H1 (cell line): ENCODE measurements around the gene TPP2. TPM values are rescaled to one million over a fixed set of nuclear protein-coding genes. Genes with fewer than 3 reads are reported as not detected.

ENCODE experiments used
- CTCF ChIA-PET: fragments of 300-600 bp; sonication (Branson Sonifier 250); formaldehyde crosslinking; loops from one replicate; lab custom pipeline; 2021; ENCODE audit not compliant: partially characterized antibody; lab: Charles Lee
- POLR2A ChIA-PET: fragments of 300-600 bp; sonication (Branson Sonifier 250); formaldehyde crosslinking; loops from one replicate; lab custom pipeline; 2021; ENCODE audit warnings: inconsistent platforms; ENCODE audit not compliant: partially characterized antibody; lab: Charles Lee
- DNase-seq, 2 experiments: peaks; one replicate each; pipeline versions ENCODE4 v3.0.0 to v3.0.0-alpha.2; 2010 to 2022; ENCODE audit warnings: low spot score in 2 of 2, low read depth in 1 of 2, mixed read lengths in 1 of 2
- FAIRE-seq: peaks from 2 replicates; lab custom pipeline; 2011; peaks lifted over from hg19 to GRCh38; lab: Jason Lieb, UNC
- H2AFZ ChIP-seq: 2 replicates; pipeline ENCODE4 v1.8.1; 2012; ENCODE audit warnings: low read length, inconsistent platforms
- H2AK5ac ChIP-seq: 2 replicates; pipeline ENCODE4 v1.6.1; 2013; ENCODE audit warnings: low read depth, low read length
- H2BK120ac ChIP-seq: replicated peaks from 2 replicates; pipeline ENCODE3; 2013; ENCODE audit warnings: low read depth, low read length, inconsistent platforms
- H2BK12ac ChIP-seq: 2 replicates; pipeline ENCODE4 v1.6.1; 2013; ENCODE audit warnings: low read depth, low read length
- H2BK15ac ChIP-seq: 2 replicates; pipeline ENCODE4 v1.6.1; 2013; ENCODE audit warnings: low read length
- H2BK20ac ChIP-seq: 2 replicates; pipeline ENCODE4 v1.6.1; 2013; ENCODE audit warnings: low read length
- H2BK5ac ChIP-seq: 2 replicates; pipeline ENCODE4 v1.6.1; 2013; ENCODE audit warnings: low read depth, low read length
- H3K14ac ChIP-seq: 2 replicates; pipeline ENCODE4 v1.6.1; 2013; ENCODE audit warnings: inconsistent platforms; ENCODE audit not compliant: insufficient read length
- H3K18ac ChIP-seq: 2 replicates; pipeline ENCODE4 v1.6.1; 2013; ENCODE audit warnings: low read length; ENCODE audit errors: extremely low read depth
- H3K23ac ChIP-seq: 2 replicates; pipeline ENCODE4 v1.6.1; 2013; ENCODE audit warnings: inconsistent platforms; ENCODE audit not compliant: insufficient read length
- H3K23me2 ChIP-seq: 2 replicates; pipeline ENCODE4 v1.6.1; 2013; ENCODE audit warnings: low read depth, low read length
- H3K27ac ChIP-seq: 2 replicates; pipeline ENCODE4 v1.6.1; 2011; ENCODE audit warnings: low read depth, low read length, inconsistent platforms
- H3K27me3 ChIP-seq, 4 experiments: replicated peaks in 1 of 4; 1 replicate in 1 of 4; 2 replicates in 3 of 4; pipeline versions ENCODE4 v1.6.1 to v1.8.1; 2011 to 2013; ENCODE audit warnings: low read length in 3 of 4, mild to moderate bottlenecking in 3 of 4, inconsistent platforms in 2 of 4, mixed read lengths in 2 of 4, moderate library complexity in 1 of 4; ENCODE audit not compliant: control insufficient read depth in 3 of 4, insufficient read depth in 3 of 4; ENCODE audit errors: extremely low read depth in 1 of 4
- H3K36me3 ChIP-seq, 4 experiments: 2 replicates each; pipeline versions ENCODE4 v1.6.1 to v1.8.1; 2011 to 2013; ENCODE audit warnings: mild to moderate bottlenecking in 4 of 4, low read length in 3 of 4, moderate library complexity in 2 of 4, control low read depth in 1 of 4, inconsistent platforms in 1 of 4; ENCODE audit not compliant: insufficient read depth in 4 of 4, control insufficient read depth in 2 of 4
- H3K4ac ChIP-seq: replicated peaks from 2 replicates; pipeline ENCODE3; 2013; ENCODE audit warnings: low read length, low read depth, mixed read lengths, inconsistent platforms; ENCODE audit not compliant: insufficient read length
- H3K4me1 ChIP-seq, 4 experiments: replicated peaks in 1 of 4; 1 replicate in 1 of 4; 2 replicates in 3 of 4; pipeline versions ENCODE4 v1.6.1 to v1.8.1; 2011 to 2013; ENCODE audit warnings: low read length in 3 of 4, inconsistent platforms in 2 of 4, mixed read lengths in 1 of 4; ENCODE audit not compliant: insufficient read depth in 4 of 4, control insufficient read depth in 3 of 4
- H3K4me2 ChIP-seq, 2 experiments: 2 replicates each; pipeline versions ENCODE4 v1.6.1 to v1.8.1; 2011 to 2013; ENCODE audit warnings: low read depth in 2 of 2, low read length in 2 of 2, control low read depth in 1 of 2, inconsistent platforms in 1 of 2, mild to moderate bottlenecking in 1 of 2; ENCODE audit not compliant: insufficient read depth in 1 of 2
- H3K4me3 ChIP-seq, 4 experiments: fragments of 200-600, 300-600 bp in 1 of 4; sonication (generic), shearing (Covaris generic), sonication (Bioruptor Twin) in 1 of 4; 2 replicates each; pipeline versions ENCODE4 v1.5.1 to v1.8.1; 2011 to 2016; ENCODE audit warnings: low read length in 4 of 4, low read depth in 3 of 4, control low read depth in 2 of 4, inconsistent platforms in 2 of 4, mild to moderate bottlenecking in 2 of 4, mixed read lengths in 1 of 4, moderate library complexity in 1 of 4; ENCODE audit not compliant: insufficient read depth in 2 of 4; ENCODE audit errors: extremely low read depth in 1 of 4
- H3K56ac ChIP-seq: replicated peaks from 2 replicates; pipeline ENCODE3; 2013; ENCODE audit warnings: low read depth, mild to moderate bottlenecking, mixed read lengths, low read length, inconsistent platforms; ENCODE audit not compliant: insufficient read length
- H3K79me1 ChIP-seq: 2 replicates; pipeline ENCODE4 v1.6.1; 2013; ENCODE audit warnings: low read depth, low read length, control low read depth
- H3K79me2 ChIP-seq, 2 experiments: 2 replicates each; pipeline versions ENCODE4 v1.6.1 to v1.8.1; 2012 to 2013; ENCODE audit warnings: low read length in 2 of 2, mild to moderate bottlenecking in 2 of 2, inconsistent platforms in 1 of 2; ENCODE audit not compliant: insufficient read depth in 2 of 2, control insufficient read depth in 1 of 2
- H3K9ac ChIP-seq, 4 experiments: replicated peaks in 1 of 4; 1 replicate in 1 of 4; 2 replicates in 3 of 4; pipeline versions ENCODE4 v1.6.1 to v1.8.1; 2011 to 2013; ENCODE audit warnings: low read depth in 3 of 4, low read length in 3 of 4, control low read depth in 2 of 4, mild to moderate bottlenecking in 2 of 4, moderate library complexity in 2 of 4, inconsistent platforms in 1 of 4; ENCODE audit errors: extremely low read depth in 1 of 4
- H3K9me3 ChIP-seq, 2 experiments: 2 replicates each; pipeline versions ENCODE4 v1.6.1 to v1.8.1; 2012 to 2013; ENCODE audit warnings: mild to moderate bottlenecking in 2 of 2, moderate library complexity in 2 of 2, control low read depth in 1 of 2, inconsistent platforms in 1 of 2, low read depth in 1 of 2, low read length in 1 of 2, mixed read lengths in 1 of 2; ENCODE audit not compliant: insufficient read depth in 2 of 2
- H4K20me1 ChIP-seq, 2 experiments: replicated peaks in 1 of 2; 2 replicates each; pipeline versions ENCODE3 to v1.8.1; 2011 to 2013; ENCODE audit warnings: inconsistent platforms in 2 of 2, low read length in 2 of 2, mild to moderate bottlenecking in 1 of 2; ENCODE audit not compliant: insufficient read depth in 2 of 2, control insufficient read depth in 1 of 2
- H4K5ac ChIP-seq: 2 replicates; pipeline ENCODE4 v1.6.1; 2013; ENCODE audit warnings: low read length, low read depth, mixed read lengths, inconsistent platforms; ENCODE audit not compliant: insufficient read length
- H4K8ac ChIP-seq: 2 replicates; pipeline ENCODE4 v1.8.0; 2013; ENCODE audit warnings: mild to moderate bottlenecking, moderate library complexity, low read length, inconsistent platforms; ENCODE audit not compliant: insufficient read depth; ENCODE audit errors: extremely low read depth
- H4K91ac ChIP-seq: replicated peaks from 2 replicates; pipeline ENCODE3; 2013; ENCODE audit warnings: low read length, mixed read lengths, inconsistent platforms; ENCODE audit not compliant: insufficient read length
- BACH1 ChIP-seq: IDR thresholded peaks from 2 replicates; pipeline ENCODE4 v1.6.1; 2012; ENCODE audit warnings: low read length, improper control_type of control experiment
- BRCA1 ChIP-seq: IDR thresholded peaks from 2 replicates; pipeline ENCODE4 v1.6.1; 2012; ENCODE audit warnings: low read depth, low read length, improper control_type of control experiment
- CBX8 ChIP-seq: fragments of 300-800, 300-1000 bp; sonication (generic); IDR thresholded peaks from 2 replicates; pipeline ENCODE4 v1.7.1; 2016; ENCODE audit warnings: low read depth, low read length, borderline replicate concordance
- CEBPB ChIP-seq: IDR thresholded peaks from 2 replicates; pipeline ENCODE4 v1.6.1; 2012; ENCODE audit warnings: low read depth, low read length
- CHD1 ChIP-seq: IDR thresholded peaks from 2 replicates; pipeline ENCODE4 v1.6.1; 2012; ENCODE audit warnings: low read depth, low read length, improper control_type of control experiment
- CHD2 ChIP-seq: IDR thresholded peaks from 2 replicates; pipeline ENCODE4 v1.6.1; 2012; ENCODE audit warnings: low read length, improper control_type of control experiment
- CTBP2 ChIP-seq: IDR thresholded peaks from 2 replicates; pipeline ENCODE4 v1.7.0; 2011; ENCODE audit warnings: borderline replicate concordance, mild to moderate bottlenecking, moderate library complexity, mixed read lengths, low read length; ENCODE audit not compliant: insufficient read depth, insufficient read length
- GTF2F1 ChIP-seq: IDR thresholded peaks from 2 replicates; pipeline ENCODE4 v1.6.1; 2012; ENCODE audit warnings: low read depth, low read length, improper control_type of control experiment, borderline replicate concordance
- JUN ChIP-seq: IDR thresholded peaks from 2 replicates; pipeline ENCODE4 v1.6.1; 2011; ENCODE audit warnings: low read depth, mild to moderate bottlenecking, improper control_type of control experiment, low read length
- MAFK ChIP-seq: IDR thresholded peaks from 2 replicates; pipeline ENCODE4 v1.6.1; 2012; ENCODE audit warnings: low read depth, mild to moderate bottlenecking, improper control_type of control experiment, low read length
- NANOG ChIP-seq: IDR thresholded peaks from 2 replicates; pipeline ENCODE4 v1.6.1; 2011; ENCODE audit warnings: low read length, low read depth, mild to moderate bottlenecking, inconsistent platforms; ENCODE audit not compliant: insufficient read depth, poor library complexity, severe bottlenecking
- POLR2A ChIP-seq, 2 experiments: IDR thresholded peaks; 1 replicate in 1 of 2; 2 replicates in 1 of 2; pipeline ENCODE4 v1.6.1; 2011; ENCODE audit warnings: low read depth in 2 of 2, low read length in 2 of 2, mild to moderate bottlenecking in 2 of 2; ENCODE audit errors: control extremely low read depth in 1 of 2
- RAD21 ChIP-seq, 2 experiments: IDR thresholded peaks in 1 of 2; conservative IDR thresholded peaks in 1 of 2; 2 replicates each; pipeline ENCODE4 v1.6.1; 2011; ENCODE audit warnings: low read depth in 2 of 2, low read length in 2 of 2, improper control_type of control experiment in 1 of 2, inconsistent platforms in 1 of 2, mild to moderate bottlenecking in 1 of 2, moderate library complexity in 1 of 2
- SIN3A ChIP-seq, 2 experiments: IDR thresholded peaks in 1 of 2; conservative IDR thresholded peaks in 1 of 2; 2 replicates each; pipeline ENCODE4 v1.6.1; 2011 to 2012; ENCODE audit warnings: low read length in 2 of 2, improper control_type of control experiment in 1 of 2, low read depth in 1 of 2, mild to moderate bottlenecking in 1 of 2
- SIRT6 ChIP-seq: IDR thresholded peaks from one replicate; pipeline ENCODE4 v1.7.1; 2012; ENCODE audit warnings: low read length, inconsistent platforms
- SRF ChIP-seq: IDR thresholded peaks from 2 replicates; pipeline ENCODE4 v1.6.1; 2011; ENCODE audit warnings: mild to moderate bottlenecking, low read depth, low read length, moderate library complexity
- polyA plus RNA-seq, 7 experiments: library from polyadenylated mRNA; depleted of rRNA in 3 of 7; stranded (reverse) in 5 of 7; unstranded in 2 of 7; fragments of >200 nt in 5 of 7; fragments of 200-250 nt in 2 of 7; gene quantifications; 1 replicate in 5 of 7; 2 replicates in 1 of 7; 4 replicates in 1 of 7; pipeline versions ENCODE4 v1.2.1 to v1.2.3, GENCODE V29; 2011 to 2013; ENCODE audit warnings: missing spikeins in 2 of 7, mixed read lengths in 2 of 7
- total RNA-seq: library from RNA; stranded (reverse); fragmentation: NEBNext Ultra II Directional; extraction: Animal tissue kit (Norgen Biotek cat#: 25700); gene quantifications from 2 replicates; pipeline ENCODE4 v1.2.1, GENCODE V29; 2021

The TPP2 gene
- total and polyA plus RNA-seq, 2 of the 8 experiments (the other 6 are each of a cell fraction or from before 2014, with no cell fraction given) = 15.9 to 85.7 TPM

- ChIA-PET POLR2A (no interaction called here), CTCF (interaction anchor here (0.7 to 1.8 kb wide), 4 partner anchors 8 to 87 kb away, joined by 3 to 6 read pairs (median 4); no protein-coding TSS in a partner anchor)
- Histone ChIP-seq H3K23me2 (no peaks in the 10 kb centered on the region), H3K56ac (no peak overlapping the region), H3K23ac (no peak overlapping the region), H3K4me2 (no peak overlapping the region), H4K8ac (no peak overlapping the region), H3K14ac (no peak overlapping the region), H2BK12ac (no peak overlapping the region), H3K18ac (no peak overlapping the region), H3K4ac (no peak overlapping the region), H2BK5ac (no peak overlapping the region), H4K20me1 (no peaks in the 10 kb centered on the region), H2BK15ac (no peak overlapping the region), H3K36me3 (peaks cover 6 to 44% (median 23%) of the 10 kb centered on the region in 4 experiments), H3K4me3 (no peak overlapping the region), H3K9ac (no peak overlapping the region), H3K27me3 (no peaks in the 10 kb centered on the region), H3K27ac (no peak overlapping the region), H2BK120ac (no peak overlapping the region), H2AFZ (no peak overlapping the region), H2BK20ac (no peak overlapping the region), H4K5ac (no peak overlapping the region), H4K91ac (no peak overlapping the region), H3K79me1 (no peaks in the 10 kb centered on the region), H3K79me2 (no peaks in the 10 kb centered on the region), H3K9me3 (no peaks in the 10 kb centered on the region), H2AK5ac (no peak overlapping the region), H3K4me1 (no peaks in the 10 kb centered on the region)
- FAIRE-seq (no peak), DNase-seq (no peak)
- TF ChIP-seq NANOG = no peak
- no peak for TF ChIP-seq POLR2A (IDR thresholded peaks at IDR 0.05; ENCODE audit: control extremely low read depth in 1 of 2, low read depth in 2 of 2, low read length in 2 of 2)
- TF ChIP-seq JUN = no peak
- no peak for TF ChIP-seq BACH1
- no peak for TF ChIP-seq CTBP2
- no peak for TF ChIP-seq GTF2F1
- TF ChIP-seq SRF = no peak
- no peak for TF ChIP-seq RAD21 (IDR thresholded peaks at IDR 0.05 in 1 of 2, conservative IDR thresholded peaks at IDR 0.05 in 1 of 2; ENCODE audit: low read depth in 2 of 2, low read length in 2 of 2)
- TF ChIP-seq SIRT6 = no peak
- TF ChIP-seq CBX8 = no peak
- TF ChIP-seq MAFK = no peak
- TF ChIP-seq CHD2 = no peak
- TF ChIP-seq BRCA1 = no peak
- TF ChIP-seq CEBPB = no peak
- no peak for TF ChIP-seq CHD1
- TF ChIP-seq SIN3A (conservative IDR thresholded peaks at IDR 0.05 in 1 of 2, IDR thresholded peaks at IDR 0.05 in 1 of 2; ENCODE audit: low read depth in 1 of 2, low read length in 2 of 2) = no peak
These were observed 62.5 kb downstream of the TPP2 start for GRCh38 chr13:102659168-102659713.
